Activated CD4-positive, alpha-beta memory T cell treated with anti-CD3 and anti-CD28 coated beads, Interleukin-2, amount 10 ng/mL, durations not matched to agents 7 days and 5 days (primary cell): Measurements from ENCODE around the gene NUTM1. TPM values are rescaled to one million over a fixed set of nuclear protein-coding genes. Genes with fewer than 3 reads are reported as not detected.
"Not testable (repeated sequence)": the region's sequence is repeated elsewhere in the genome, so short reads cannot be mapped to it uniquely, and the experiment has no call there.

Experiments
- CTCF ChIA-PET: fragments of 350-600 bp; sonication (Branson Sonifier 250); formaldehyde crosslinking; loops from one replicate; lab custom pipeline; 2021; ENCODE audit warnings: antibody characterized with exemption, inconsistent platforms; lab: Charles Lee
- POLR2A ChIA-PET: fragments of 350-600 bp; sonication (Branson Sonifier 250); formaldehyde crosslinking; loops from one replicate; lab custom pipeline; 2021; ENCODE audit warnings: antibody characterized with exemption; lab: Charles Lee
- DNase-seq: peaks from one replicate; pipeline ENCODE4 v3.0.0-alpha.2; 2020
- H3K27ac Mint-ChIP-seq: one replicate; pipeline ENCODE4 v1.8.0; 2021; ENCODE audit warnings: mild to moderate bottlenecking, mixed read lengths
- H3K27me3 Mint-ChIP-seq: one replicate; pipeline ENCODE4 v1.8.0; 2021; ENCODE audit warnings: mixed read lengths
- H3K36me3 Mint-ChIP-seq: one replicate; pipeline ENCODE4 v1.8.0; 2021; ENCODE audit warnings: low read depth, mixed read lengths
- H3K4me1 Mint-ChIP-seq: one replicate; pipeline ENCODE4 v1.8.0; 2021; ENCODE audit warnings: mixed read lengths
- H3K4me3 Mint-ChIP-seq: one replicate; pipeline ENCODE4 v1.8.0; 2021; ENCODE audit warnings: mild to moderate bottlenecking, mixed read lengths
- H3K9me3 Mint-ChIP-seq: one replicate; pipeline ENCODE4 v1.8.0; 2021; ENCODE audit warnings: mixed read lengths
- total RNA-seq, 2 experiments: library from RNA; stranded (reverse); gene quantifications; one replicate each; pipeline ENCODE4 v1.2.3, GENCODE V29; 2021

Gene NUTM1
- total RNA-seq, 2 experiments from 2014 or later = not detected

- POLR2A ChIA-PET = interaction anchor here (0.7 to 4.4 kb wide), 32 partner anchors 9 to 621 kb away, joined by 3 to 92 read pairs (median 4); partner anchors contain the start of genes AVEN, EMC4, EMC7 and GOLGA8A
- Mint-ChIP-seq H3K27ac (peak within 1 kb of the TSS; percentile 98), H3K4me1 (peaks cover 50% of the 10 kb centered on the region)
Observed at GRCh38 chr15:34367101-34368081, 24.3 kb downstream of the NUTM1 start, which contains the start of gene LPCAT4. Gene LPCAT4, minus strand, starts transcription at chr15:34367196. Its CDS starts 96 bp downstream, at chr15:34367100.

GRCh38 chr15:34370129-34370528 is 27.0 kb downstream of the NUTM1 start:
- peaks cover 31% of the 10 kb centered on the region for H3K4me1 Mint-ChIP-seq
- no peaks in the 10 kb centered on the region for H3K9me3 Mint-ChIP-seq
- ChIA-PET CTCF (no interaction called here), POLR2A (no interaction called here)
- H3K27ac Mint-ChIP-seq = peak overlapping the region; percentile 19
- H3K4me3 Mint-ChIP-seq = no peak overlapping the region
- H3K36me3 Mint-ChIP-seq = peaks cover 3% of the 10 kb centered on the region
- no peak for DNase-seq
- H3K27me3 Mint-ChIP-seq = no peaks in the 10 kb centered on the region

More at GRCh38 chr15:34367101-34368081, 24.3 kb downstream of the NUTM1 start, which contains the start of gene LPCAT4:
- Mint-ChIP-seq H3K4me3 (peak within 1 kb of the TSS; percentile 99), H3K27me3 (no peaks in the 10 kb centered on the region), H3K36me3 (peaks cover 22% of the 10 kb centered on the region), H3K9me3 (no peaks in the 10 kb centered on the region)
- DNase-seq = peak; percentile 93
- CTCF ChIA-PET = interaction anchor here (0.6 to 4.4 kb wide), 34 partner anchors 9 to 306 kb away, joined by 3 to 60 read pairs (median 6); partner anchors contain the start of genes EMC4, EMC7, GOLGA8A and GOLGA8B

- no peaks in the 10 kb centered on the region for H3K27me3 Mint-ChIP-seq
- H3K27ac Mint-ChIP-seq = no peak overlapping the region
- ChIA-PET POLR2A (no interaction called here), CTCF (no interaction called here)
- DNase-seq = no peak
- H3K4me1 Mint-ChIP-seq = peaks cover 26% of the 10 kb centered on the region
- H3K9me3 Mint-ChIP-seq = no peaks in the 10 kb centered on the region
- peaks cover 3% of the 10 kb centered on the region for H3K36me3 Mint-ChIP-seq
- H3K4me3 Mint-ChIP-seq = no peak overlapping the region
Observed at GRCh38 chr15:34370643-34371042, 27.5 kb downstream of the NUTM1 start.

GRCh38 chr15:34373951-34374350 is 30.8 kb downstream of the NUTM1 start:
- ChIA-PET CTCF (no interaction called here), POLR2A (no interaction called here)
- Mint-ChIP-seq H3K27me3 (no peaks in the 10 kb centered on the region), H3K4me3 (no peak overlapping the region), H3K9me3 (no peaks in the 10 kb centered on the region), H3K36me3 (peaks cover 5% of the 10 kb centered on the region), H3K4me1 (peaks cover 13% of the 10 kb centered on the region), H3K27ac (no peak overlapping the region)
- no peak for DNase-seq

GRCh38 chr15:34374816-34375215 is 31.7 kb downstream of the NUTM1 start:
- H3K27me3 Mint-ChIP-seq = no peaks in the 10 kb centered on the region
- peaks cover 7% of the 10 kb centered on the region for H3K4me1 Mint-ChIP-seq
- H3K27ac Mint-ChIP-seq = no peak overlapping the region
- no peak overlapping the region for H3K4me3 Mint-ChIP-seq
- DNase-seq = no peak
- CTCF ChIA-PET = no interaction called here
- no peaks in the 10 kb centered on the region for H3K9me3 Mint-ChIP-seq
- H3K36me3 Mint-ChIP-seq = peaks cover 10% of the 10 kb centered on the region
- POLR2A ChIA-PET = no interaction called here

- peaks cover 11% of the 10 kb centered on the region for H3K36me3 Mint-ChIP-seq
- H3K27ac Mint-ChIP-seq, H3K27me3 Mint-ChIP-seq, H3K4me3 Mint-ChIP-seq, H3K4me1 Mint-ChIP-seq, POLR2A ChIA-PET, H3K9me3 Mint-ChIP-seq, DNase-seq: not testable (repeated sequence)
- CTCF ChIA-PET = interaction anchor here (1.3 kb wide), 1 partner anchor 9 kb away, joined by 3 read pairs; no protein-coding TSS in a partner anchor
Observed at GRCh38 chr15:34375541-34375940, 32.4 kb downstream of the NUTM1 start.

- Mint-ChIP-seq H3K27ac (no peak overlapping the region), H3K4me3 (no peak overlapping the region), H3K4me1 (no peaks in the 10 kb centered on the region), H3K9me3 (no peaks in the 10 kb centered on the region), H3K36me3 (peaks cover 15% of the 10 kb centered on the region), H3K27me3 (no peaks in the 10 kb centered on the region)
- ChIA-PET POLR2A (interaction anchor here (0.9 to 1.2 kb wide), 2 partner anchors 9 to 39 kb away, joined by 3 to 4 read pairs; partner anchors contain the start of genes LPCAT4 and SLC12A6), CTCF (interaction anchor here (0.9 to 1.3 kb wide), 2 partner anchors 9 to 11 kb away, joined by 3 to 4 read pairs; no protein-coding TSS in a partner anchor)
- no peak for DNase-seq
Observed at GRCh38 chr15:34376856-34377255, 33.7 kb downstream of the NUTM1 start.

- H3K27ac Mint-ChIP-seq, POLR2A ChIA-PET, H3K4me3 Mint-ChIP-seq, H3K4me1 Mint-ChIP-seq, H3K27me3 Mint-ChIP-seq, DNase-seq, H3K9me3 Mint-ChIP-seq, CTCF ChIA-PET: not testable (repeated sequence)
- H3K36me3 Mint-ChIP-seq = peaks cover 15% of the 10 kb centered on the region
Observed at GRCh38 chr15:34380491-34380890, 37.4 kb downstream of the NUTM1 start.

- POLR2A ChIA-PET, DNase-seq, H3K27ac Mint-ChIP-seq, H3K9me3 Mint-ChIP-seq, CTCF ChIA-PET, H3K4me3 Mint-ChIP-seq, H3K4me1 Mint-ChIP-seq, H3K27me3 Mint-ChIP-seq: not testable (repeated sequence)
- H3K36me3 Mint-ChIP-seq = peaks cover 15% of the 10 kb centered on the region
Observed at GRCh38 chr15:34381829-34382521, 38.9 kb downstream of the NUTM1 start.

- CTCF ChIA-PET, H3K27me3 Mint-ChIP-seq, H3K27ac Mint-ChIP-seq, POLR2A ChIA-PET, H3K36me3 Mint-ChIP-seq, H3K9me3 Mint-ChIP-seq, H3K4me1 Mint-ChIP-seq, DNase-seq, H3K4me3 Mint-ChIP-seq: not testable (repeated sequence)
Observed at GRCh38 chr15:34389594-34390086, 46.5 kb downstream of the NUTM1 start.

GRCh38 chr15:34392981-34393380 is 49.9 kb downstream of the NUTM1 start:
- H3K9me3 Mint-ChIP-seq, POLR2A ChIA-PET, H3K27ac Mint-ChIP-seq, H3K4me3 Mint-ChIP-seq, CTCF ChIA-PET, H3K36me3 Mint-ChIP-seq, H3K27me3 Mint-ChIP-seq, DNase-seq, H3K4me1 Mint-ChIP-seq: not testable (repeated sequence)

- H3K4me1 Mint-ChIP-seq, H3K4me3 Mint-ChIP-seq, H3K36me3 Mint-ChIP-seq, CTCF ChIA-PET, POLR2A ChIA-PET, H3K9me3 Mint-ChIP-seq, H3K27me3 Mint-ChIP-seq, H3K27ac Mint-ChIP-seq: not testable (repeated sequence)
- peak; percentile 27 for DNase-seq
Observed at GRCh38 chr15:34397637-34398259, 54.6 kb downstream of the NUTM1 start.
